GM19452 (cell line): ENCODE data around the gene TEKT2.

Experiments used
- ATAC-seq: cut with Tn5 transposase; IDR thresholded peaks from one replicate; pipeline ENCODE4 v1.9.1; 2021; ENCODE audit not compliant: unreplicated experiment

The TEKT2 gene

DNA sequence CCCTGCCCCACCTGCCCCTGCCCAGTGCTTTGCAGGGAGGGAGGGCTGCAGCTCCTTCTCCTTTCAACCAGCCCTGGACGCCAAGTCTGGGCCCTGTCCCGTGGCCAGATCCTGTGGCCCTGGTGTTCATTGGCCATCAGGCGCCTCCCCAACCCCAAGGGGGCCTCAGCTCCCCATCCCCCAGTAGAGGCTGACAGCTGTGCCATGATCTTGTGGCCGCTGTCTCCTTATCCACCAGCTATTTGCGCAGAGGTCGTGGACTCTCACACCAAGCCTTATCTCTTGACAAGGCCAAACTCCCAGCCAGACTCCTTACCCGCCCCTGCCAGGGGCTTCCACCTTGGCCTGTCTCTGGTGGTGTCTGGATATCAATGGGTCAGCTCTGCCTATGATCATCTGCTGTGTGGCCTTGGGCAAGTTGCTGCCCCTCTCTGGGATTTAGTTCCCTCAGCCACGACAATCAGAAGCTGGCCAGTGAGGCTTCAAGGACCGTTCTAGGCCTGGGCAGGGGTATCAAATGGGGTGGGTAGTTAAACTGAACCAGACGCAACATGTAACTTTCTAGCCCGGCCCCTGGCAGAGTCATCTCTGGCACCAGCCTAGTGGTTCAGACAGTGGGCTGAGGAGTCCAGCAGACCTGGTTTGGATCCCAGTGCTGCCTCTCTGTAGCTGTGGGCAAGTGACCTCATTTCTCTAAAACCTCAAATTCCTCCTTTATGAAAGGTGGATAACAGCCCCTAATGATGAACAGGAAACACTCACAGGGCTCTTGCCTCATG is 44.4 kb downstream of the TEKT2 start:
- no peak for ATAC-seq

- no peak for ATAC-seq
Observed at GRCh38 chr1:36128905-36129206, 45.0 kb downstream of the TEKT2 start.

- no peak for ATAC-seq
Observed at GRCh38 chr1:36132029-36132428, 48.1 kb downstream of the TEKT2 start.

DNA sequence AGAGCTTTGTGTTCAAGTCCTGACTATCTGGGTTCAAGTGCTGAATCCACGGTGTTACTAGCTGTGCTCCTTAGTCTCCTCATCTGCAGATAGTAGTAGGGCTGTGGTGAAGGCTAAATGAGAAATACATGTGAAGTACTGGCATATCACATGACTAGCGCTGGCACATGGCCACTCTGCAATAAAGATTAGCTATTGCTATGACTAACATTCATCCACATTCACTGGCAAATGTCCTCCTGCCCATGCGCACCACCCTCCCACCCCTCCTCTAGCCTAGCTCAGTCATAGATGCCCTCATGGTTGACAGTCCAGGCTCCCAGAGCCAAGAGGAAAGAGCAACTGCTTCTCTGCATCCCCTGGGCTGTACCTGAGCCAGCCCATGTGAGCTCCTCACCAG is 49.6 kb downstream of the TEKT2 start:
- no peak for ATAC-seq

DNA sequence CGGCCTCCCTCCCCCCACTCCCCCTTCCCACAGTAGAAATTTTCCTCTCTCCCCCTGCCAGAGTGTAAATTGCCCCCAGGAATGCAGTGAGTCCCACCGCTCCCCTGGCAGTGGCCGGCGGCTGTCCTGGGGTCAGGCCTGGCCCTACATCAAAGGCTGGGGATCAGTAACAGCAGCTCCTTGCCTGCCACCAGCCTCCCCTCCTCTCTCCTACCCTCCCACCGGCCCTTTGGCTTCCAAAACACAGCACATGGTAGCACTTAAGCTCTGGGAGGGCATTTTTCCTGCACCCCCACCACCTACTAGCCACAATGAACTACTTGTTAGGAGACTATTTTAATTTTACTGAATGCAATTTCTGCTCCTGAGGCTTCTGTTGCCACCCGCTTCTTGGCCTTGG is 50.1 kb downstream of the TEKT2 start:
- no peak for ATAC-seq

DNA sequence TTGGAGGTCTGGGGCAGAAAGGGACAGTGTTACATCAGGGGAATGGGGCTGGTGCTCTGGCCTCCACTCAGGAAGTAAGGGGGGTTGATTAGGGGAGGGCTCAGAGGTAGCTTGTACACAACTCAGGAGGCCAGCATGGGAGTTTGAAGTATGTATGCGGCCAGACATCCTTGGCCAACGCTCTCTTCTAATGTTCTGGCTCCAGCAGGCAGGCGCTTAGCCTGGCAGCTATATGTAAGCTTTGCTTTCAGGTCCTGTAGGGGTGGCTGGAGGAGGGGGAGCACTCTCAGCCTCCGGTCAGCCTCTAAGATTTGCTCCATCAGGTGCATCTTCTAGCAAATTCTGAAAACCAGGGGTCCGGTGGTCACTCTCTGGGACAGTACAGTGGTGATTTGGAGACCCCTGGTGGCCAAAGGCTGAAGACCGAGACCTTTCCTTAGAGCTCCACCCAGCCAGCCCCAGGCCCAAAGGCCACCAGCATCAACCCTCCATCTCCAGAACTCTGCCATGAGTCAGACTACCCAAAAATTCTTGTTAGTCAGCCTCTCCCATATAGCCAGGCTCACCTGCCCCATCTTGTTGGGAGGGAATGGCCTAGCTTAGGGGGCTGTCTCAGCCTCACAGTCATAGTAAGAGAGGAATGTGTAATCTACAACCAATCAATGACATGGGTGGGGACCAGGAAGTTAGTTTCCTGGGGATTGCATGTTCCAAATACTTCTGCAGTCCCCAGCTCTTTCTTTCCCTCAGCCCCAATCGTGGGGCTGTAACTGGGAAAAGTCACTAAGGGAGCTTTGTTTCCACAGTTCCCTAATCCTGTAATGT is 50.8 kb downstream of the TEKT2 start:
- no peak for ATAC-seq

GRCh38 chr1:36135330-36135667 is 51.4 kb downstream of the TEKT2 start:
- ATAC-seq, result no peak

- no peak for ATAC-seq
Observed at GRCh38 chr1:36135796-36136195, 51.9 kb downstream of the TEKT2 start.

GRCh38 chr1:36136535-36136934 is 52.6 kb downstream of the TEKT2 start:
- no peak for ATAC-seq

DNA sequence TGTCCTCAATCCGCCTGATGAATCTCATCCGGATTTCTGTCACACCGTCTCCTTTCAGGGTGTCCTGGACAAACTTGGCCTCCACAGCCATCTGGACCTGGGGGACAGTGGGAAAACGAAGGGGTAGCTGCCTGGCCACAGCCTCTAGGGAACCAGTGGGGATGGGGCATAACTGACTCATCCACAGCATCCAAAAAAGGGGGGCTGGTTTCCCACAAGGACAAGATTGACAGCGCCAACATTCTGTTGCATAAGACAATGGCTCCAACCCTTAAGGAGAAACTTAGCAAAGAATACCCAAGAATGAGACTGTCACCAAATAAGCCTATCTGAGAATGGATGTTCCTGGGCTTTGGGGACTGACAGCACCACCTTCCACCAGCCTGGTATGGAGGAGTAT is 53.3 kb downstream of the TEKT2 start:
- no peak for ATAC-seq

DNA sequence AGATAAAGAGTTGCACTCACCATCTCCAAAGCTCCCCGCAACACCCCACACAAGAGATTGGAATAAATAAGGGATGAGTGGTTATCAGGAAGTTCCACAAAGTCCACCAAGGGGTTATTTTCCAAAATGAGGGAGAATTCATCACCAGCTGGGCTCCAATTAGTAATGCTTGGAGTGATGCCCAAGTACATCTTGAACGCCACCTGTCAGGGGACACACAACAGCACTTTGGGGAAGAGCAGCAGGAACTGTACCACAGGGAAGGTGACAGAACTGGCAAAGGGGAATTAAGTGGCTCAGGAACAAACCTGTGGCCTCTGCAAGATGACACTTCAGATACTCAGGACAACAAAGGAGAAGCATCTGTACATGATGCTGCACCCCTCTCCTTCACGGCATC is 53.9 kb downstream of the TEKT2 start:
- ATAC-seq, result no peak
